DOHH2 (cell line): ENCODE measurements around the gene C16orf96.

Source experiments
- CTCF ChIP-seq: fragments of 200-600 bp; sonication (generic); IDR thresholded peaks from one replicate; pipeline ENCODE4 v1.5.1; 2014; ENCODE audit warnings: antibody characterized with exemption, mild to moderate bottlenecking, low read depth, low read length; ENCODE audit not compliant: poor library complexity, severe bottlenecking
- EZH2phosphoT487 ChIP-seq: fragments of 200-600 bp; sonication (generic); IDR thresholded peaks from 2 replicates; pipeline ENCODE4 v1.6.1; 2017; ENCODE audit warnings: borderline replicate concordance, mild to moderate bottlenecking, antibody characterized with exemption, low read length, moderate library complexity, mixed read lengths

DNA sequence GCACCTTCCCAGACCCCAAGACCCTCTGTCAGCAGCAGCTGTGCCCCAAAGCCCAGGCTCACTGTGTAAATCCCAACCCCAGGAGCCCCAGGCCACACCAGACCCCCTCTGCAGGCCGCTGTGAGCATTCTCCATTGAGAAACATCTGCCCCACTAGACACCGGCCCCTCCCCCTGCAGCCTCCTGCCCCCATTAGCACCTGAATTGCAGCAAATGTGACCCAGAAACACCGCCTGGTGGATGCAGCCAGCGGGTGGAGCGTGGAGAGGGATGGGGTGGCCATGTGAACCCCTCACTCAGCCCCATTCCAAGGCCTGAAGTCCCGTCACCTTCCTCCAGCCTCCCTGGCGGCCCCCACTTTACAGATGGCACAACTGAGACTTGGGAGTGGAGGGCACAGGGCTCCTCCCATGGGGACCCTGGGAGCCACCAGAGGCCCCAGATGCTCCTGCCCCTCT is 56.4 kb downstream of the C16orf96 start:
- TF ChIP-seq CTCF: no peak
- TF ChIP-seq EZH2phosphoT487: no peak
